Caco-2 (cell line): ENCODE data around the gene NLGN2. TPM values are rescaled to one million over a fixed set of nuclear protein-coding genes. Genes with fewer than 3 reads are reported as not detected.
A peak's percentile ranks its signal among the peaks of the same experiment; 100 is the strongest.

ENCODE experiments used
- BruUV-seq: library from RNA; stranded (reverse); fragments of 400-500 nt; replicated peaks from 2 replicates; lab custom pipeline; 2021; lab: Mats Ljungman, UMichigan
- CTCF ChIA-PET: fragments of 300-600 bp; sonication (Branson Sonifier 250); formaldehyde crosslinking; loops from one replicate; lab custom pipeline; 2022; ENCODE audit warnings: antibody characterized with exemption; lab: Charles Lee
- POLR2A ChIA-PET: fragments of 300-600 bp; sonication (Branson Sonifier 250); formaldehyde crosslinking; loops from one replicate; lab custom pipeline; 2022; ENCODE audit warnings: antibody characterized with exemption; lab: Charles Lee
- DNase-seq, 2 experiments: peaks; one replicate each; pipeline versions ENCODE4 v3.0.0 to v3.0.0-alpha.2; 2020 to 2022
- H3K27me3 ChIP-seq: replicated peaks from 2 replicates; pipeline ENCODE4 v1.6.0; 2011; ENCODE audit warnings: low read length; ENCODE audit not compliant: control insufficient read depth, insufficient read depth
- H3K36me3 ChIP-seq: 2 replicates; pipeline ENCODE4 v1.5.1; 2011; ENCODE audit warnings: low read length; ENCODE audit not compliant: control insufficient read depth, insufficient read depth
- H3K4me1 ChIP-seq: fragments of 250-450 bp; sonication (Bioruptor Pico); 2 replicates; pipeline ENCODE4 v1.5.1; 2020; ENCODE audit warnings: mild to moderate bottlenecking
- H3K4me3 ChIP-seq: 2 replicates; pipeline ENCODE4 v1.5.1; 2011; ENCODE audit warnings: low read depth, mild to moderate bottlenecking, control low read depth, low read length
- H3K9me3 ChIP-seq: fragments of 250-450 bp; sonication (Bioruptor Pico); 2 replicates; pipeline ENCODE4 v1.5.1; 2020; ENCODE audit warnings: mild to moderate bottlenecking, moderate library complexity
- H3K27ac Mint-ChIP-seq: one replicate; pipeline ENCODE4 v1.8.0; 2022; ENCODE audit warnings: mixed read lengths; ENCODE audit not compliant: unreplicated experiment
- H3K27me3 Mint-ChIP-seq: one replicate; pipeline ENCODE4 v1.8.0; 2022; ENCODE audit warnings: mixed read lengths; ENCODE audit not compliant: insufficient read depth, unreplicated experiment
- H3K36me3 Mint-ChIP-seq: one replicate; pipeline ENCODE4 v1.8.0; 2022; ENCODE audit warnings: mild to moderate bottlenecking, mixed read lengths; ENCODE audit not compliant: insufficient read depth, unreplicated experiment
- H3K4me1 Mint-ChIP-seq: one replicate; pipeline ENCODE4 v1.8.0; 2022; ENCODE audit warnings: low read depth, mixed read lengths; ENCODE audit not compliant: unreplicated experiment
- H3K4me3 Mint-ChIP-seq: one replicate; pipeline ENCODE4 v1.8.0; 2022; ENCODE audit warnings: mild to moderate bottlenecking, moderate library complexity, mixed read lengths; ENCODE audit not compliant: unreplicated experiment
- H3K9me3 Mint-ChIP-seq: one replicate; pipeline ENCODE4 v1.8.0; 2022; ENCODE audit warnings: mixed read lengths; ENCODE audit not compliant: unreplicated experiment
- CTCF ChIP-seq, 2 experiments: fragments of 200-600 bp in 1 of 2; IDR thresholded peaks; 1 replicate in 1 of 2; 2 replicates in 1 of 2; pipeline versions ENCODE4 v1.5.1 to v1.8.0; 2011 to 2022; ENCODE audit warnings: antibody characterized with exemption in 1 of 2, control low read depth in 1 of 2, inconsistent platforms in 1 of 2, low read depth in 1 of 2, low read length in 1 of 2, mild to moderate bottlenecking in 1 of 2, moderate library complexity in 1 of 2; ENCODE audit not compliant: insufficient read depth in 1 of 2, severe bottlenecking in 1 of 2, unreplicated experiment in 1 of 2
- intact Hi-C: fragments of 100-400 bp; cut with micrococcal nuclease; formaldehyde crosslinking; loops from one replicate; pipeline ENCODE4 v1.10.0; 2022; ENCODE audit not compliant: unreplicated experiment
- total RNA-seq: library from RNA; stranded (reverse); gene quantifications from 2 replicates; pipeline ENCODE4 v1.2.3, GENCODE V29; 2022

The NLGN2 gene
- total RNA-seq, 1 experiment from 2014 or later = 12.6 TPM

GRCh38 chr17:7439462-7440112 is 31.9 kb downstream of the NLGN2 start, which contains the start of gene FGF11:
Gene FGF11, plus strand, starts transcription at chr17:7439512. Its CDS starts 109 bp downstream, at chr17:7439621.
- ChIA-PET CTCF (interaction anchor here (0.5 to 1.7 kb wide), 2 partner anchors 36 to 63 kb away, joined by 5 to 8 read pairs; no protein-coding TSS in a partner anchor), POLR2A (interaction anchor here (0.7 kb wide), 1 partner anchor 202 kb away, joined by 3 read pairs; no protein-coding TSS in a partner anchor)
- Mint-ChIP-seq H3K4me3 (peak within 1 kb of the TSS; percentile 89), H3K4me1 (peaks cover 6% of the 10 kb centered on the region), H3K27me3 (no peaks in the 10 kb centered on the region), H3K27ac (no peak within 1 kb of the TSS), H3K9me3 (no peaks in the 10 kb centered on the region), H3K36me3 (peaks cover 23% of the 10 kb centered on the region)
- H3K4me1 ChIP-seq = no peaks in the 10 kb centered on the region
- H3K27me3 ChIP-seq = no peaks in the 10 kb centered on the region
- peak in 1 of 2 experiments; percentile 15 for DNase-seq
- no peaks in the 10 kb centered on the region for H3K36me3 ChIP-seq
- no peak for TF ChIP-seq CTCF (IDR thresholded peaks at IDR 0.05; ENCODE audit: insufficient read depth in 1 of 2, low read depth in 1 of 2, low read length in 1 of 2, severe bottlenecking in 1 of 2, unreplicated experiment in 1 of 2)
- intact Hi-C loops = loop anchor here (5.0 kb wide), 2 partner anchors 82 to 248 kb away; partner anchors contain the start of genes TMEM95, TP53 and WRAP53
- H3K9me3 ChIP-seq = no peaks in the 10 kb centered on the region
- BruUV-seq = no TSS peak
- H3K4me3 ChIP-seq = peak within 1 kb of the TSS; percentile 37

GRCh38 chr17:7440113-7440833 is 32.6 kb downstream of the NLGN2 start:
- no peak for TF ChIP-seq CTCF (IDR thresholded peaks at IDR 0.05; ENCODE audit: insufficient read depth in 1 of 2, low read depth in 1 of 2, low read length in 1 of 2, severe bottlenecking in 1 of 2, unreplicated experiment in 1 of 2)
- DNase-seq = peak in 1 of 2 experiments; percentile 41
- H3K27me3 ChIP-seq = no peaks in the 10 kb centered on the region
- ChIA-PET POLR2A (interaction anchor here (0.6 kb wide), 1 partner anchor 85 kb away, joined by 3 read pairs; the partner anchor contains the start of gene TMEM95), CTCF (interaction anchor here (0.5 to 1.7 kb wide), 4 partner anchors 35 to 244 kb away, joined by 3 to 8 read pairs (median 4); no protein-coding TSS in a partner anchor)
- Mint-ChIP-seq H3K36me3 (peaks cover 17% of the 10 kb centered on the region), H3K27ac (no peak overlapping the region), H3K4me1 (peaks cover 6% of the 10 kb centered on the region), H3K9me3 (no peaks in the 10 kb centered on the region), H3K27me3 (no peaks in the 10 kb centered on the region), H3K4me3 (peak overlapping the region; percentile 89)
- no peaks in the 10 kb centered on the region for H3K36me3 ChIP-seq
- intact Hi-C loops = no loop called here
- no peaks in the 10 kb centered on the region for H3K4me1 ChIP-seq
- BruUV-seq = no TSS peak
- no peaks in the 10 kb centered on the region for H3K9me3 ChIP-seq
- H3K4me3 ChIP-seq = peak overlapping the region; percentile 37

GRCh38 chr17:7440834-7441195 is 33.2 kb downstream of the NLGN2 start:
- no peak for TF ChIP-seq CTCF (IDR thresholded peaks at IDR 0.05; ENCODE audit: insufficient read depth in 1 of 2, low read depth in 1 of 2, low read length in 1 of 2, severe bottlenecking in 1 of 2, unreplicated experiment in 1 of 2)
- Histone ChIP-seq H3K4me1 (no peaks in the 10 kb centered on the region), H3K36me3 (no peaks in the 10 kb centered on the region), H3K4me3 (no peak overlapping the region), H3K27me3 (no peaks in the 10 kb centered on the region), H3K9me3 (no peaks in the 10 kb centered on the region)
- Mint-ChIP-seq H3K9me3 (no peaks in the 10 kb centered on the region), H3K27me3 (no peaks in the 10 kb centered on the region), H3K27ac (no peak overlapping the region), H3K36me3 (peaks cover 13% of the 10 kb centered on the region), H3K4me3 (peak overlapping the region; percentile 89), H3K4me1 (peaks cover 6% of the 10 kb centered on the region)
- intact Hi-C loops = no loop called here
- BruUV-seq = no TSS peak
- POLR2A ChIA-PET = no interaction called here
- CTCF ChIA-PET = interaction anchor here (0.8 to 1.7 kb wide), 2 partner anchors 61 to 120 kb away, joined by 3 to 8 read pairs; no protein-coding TSS in a partner anchor
- DNase-seq = no peak
